ENCODE results near the gene NPSR1.
"Not testable (repeated sequence)": the region's sequence is repeated elsewhere in the genome, so short reads cannot be mapped to it uniquely, and the experiment has no call there.

DNA sequence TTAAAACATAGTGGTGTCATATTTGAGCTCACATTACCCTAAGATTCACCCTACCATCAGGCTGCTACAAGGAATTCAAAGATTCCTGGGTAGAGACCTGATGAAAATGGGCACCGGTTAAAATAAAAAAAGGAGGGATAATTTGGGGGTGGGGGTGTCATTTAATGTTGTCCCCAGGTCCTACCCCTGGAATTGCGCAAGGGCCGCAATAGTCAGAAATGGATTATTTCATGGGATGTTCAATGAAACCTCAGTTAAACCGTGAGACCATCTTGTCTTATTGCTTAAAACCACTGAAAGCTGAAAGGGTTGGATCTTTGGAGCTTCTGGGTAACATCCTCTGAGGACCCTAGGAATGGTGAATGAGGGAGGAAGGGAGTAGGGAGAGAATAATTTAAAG is 216.3 kb downstream of the NPSR1 start:
- TF ChIP-seq TAF15 (IDR thresholded peaks at IDR 0.05; ENCODE audit: low read depth, low read length); RB1 (IDR thresholded peaks at IDR 0.05; ENCODE audit: low read depth); RAD51 (IDR thresholded peaks at IDR 0.05; ENCODE audit: borderline replicate concordance, low read depth); ATF7 (IDR thresholded peaks at IDR 0.05); ZNF133 (CRISPR knock-in tag; IDR thresholded peaks at IDR 0.05); TAF1 (IDR thresholded peaks at IDR 0.05; ENCODE audit: control insufficient read depth, extremely low read depth, insufficient read depth, low read length, severe bottlenecking): not testable (repeated sequence)
- TF ChIP-seq, protein P1, sequence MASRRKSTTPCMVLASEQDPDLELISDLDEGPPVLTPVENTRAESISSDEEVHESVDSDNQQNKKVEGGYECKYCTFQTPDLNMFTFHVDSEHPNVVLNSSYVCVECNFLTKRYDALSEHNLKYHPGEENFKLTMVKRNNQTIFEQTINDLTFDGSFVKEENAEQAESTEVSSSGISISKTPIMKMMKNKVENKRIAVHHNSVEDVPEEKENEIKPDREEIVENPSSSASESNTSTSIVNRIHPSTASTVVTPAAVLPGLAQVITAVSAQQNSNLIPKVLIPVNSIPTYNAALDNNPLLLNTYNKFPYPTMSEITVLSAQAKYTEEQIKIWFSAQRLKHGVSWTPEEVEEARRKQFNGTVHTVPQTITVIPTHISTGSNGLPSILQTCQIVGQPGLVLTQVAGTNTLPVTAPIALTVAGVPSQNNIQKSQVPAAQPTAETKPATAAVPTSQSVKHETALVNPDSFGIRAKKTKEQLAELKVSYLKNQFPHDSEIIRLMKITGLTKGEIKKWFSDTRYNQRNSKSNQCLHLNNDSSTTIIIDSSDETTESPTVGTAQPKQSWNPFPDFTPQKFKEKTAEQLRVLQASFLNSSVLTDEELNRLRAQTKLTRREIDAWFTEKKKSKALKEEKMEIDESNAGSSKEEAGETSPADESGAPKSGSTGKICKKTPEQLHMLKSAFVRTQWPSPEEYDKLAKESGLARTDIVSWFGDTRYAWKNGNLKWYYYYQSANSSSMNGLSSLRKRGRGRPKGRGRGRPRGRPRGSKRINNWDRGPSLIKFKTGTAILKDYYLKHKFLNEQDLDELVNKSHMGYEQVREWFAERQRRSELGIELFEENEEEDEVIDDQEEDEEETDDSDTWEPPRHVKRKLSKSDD (conservative IDR thresholded peaks at IDR 0.05; ENCODE audit: low read length): not testable (repeated sequence)

All from K562 (cell line).